HL-60 (cell line): ENCODE data around the gene EBF3.

Experiments
- DNase-seq, 2 experiments: peaks; one replicate each; pipeline ENCODE4 v3.0.0-alpha.2; 2010 to 2020; ENCODE audit warnings: low read depth in 1 of 2, low spot score in 1 of 2
- H3K27ac ChIP-seq: fragments of 250-450 bp; sonication (Bioruptor Pico); replicated peaks from 2 replicates; pipeline ENCODE4 v1.5.1; 2020; ENCODE audit warnings: mild to moderate bottlenecking, moderate library complexity
- H3K27me3 ChIP-seq: fragments of 250-450 bp; sonication (Bioruptor Pico); 2 replicates; pipeline ENCODE4 v1.5.1; 2021; ENCODE audit warnings: mild to moderate bottlenecking, moderate library complexity; ENCODE audit not compliant: insufficient read depth, poor library complexity, severe bottlenecking
- H3K4me3 ChIP-seq: replicated peaks from 2 replicates; pipeline ENCODE4 v1.5.1; 2011; ENCODE audit warnings: mild to moderate bottlenecking, control low read depth, low read length; ENCODE audit not compliant: insufficient read depth
- GABPA ChIP-seq: IDR thresholded peaks from 2 replicates; pipeline ENCODE4 v1.6.1; 2012; ENCODE audit warnings: low read depth
- POLR2AphosphoS5 ChIP-seq: IDR thresholded peaks from 2 replicates; pipeline ENCODE4 v1.6.1; 2012; ENCODE audit warnings: low read depth
- SPI1 ChIP-seq: IDR thresholded peaks from 2 replicates; pipeline ENCODE4 v1.6.1; 2012; ENCODE audit warnings: low read depth, mild to moderate bottlenecking, borderline replicate concordance
- TF ChIP-seq, protein P1 (sequence below): IDR thresholded peaks from one replicate; pipeline ENCODE4 v1.5.1; 2011; ENCODE audit warnings: low read length, control low read depth, inconsistent platforms; ENCODE audit not compliant: insufficient read depth
- TF ChIP-seq, protein P2 (sequence below): IDR thresholded peaks from 2 replicates; pipeline ENCODE4 v1.6.1; 2012; ENCODE audit warnings: low read depth; ENCODE audit not compliant: insufficient replicate concordance

EBF3 gene

GRCh38 chr10:129956876-129957673 is 7.0 kb downstream of the EBF3 start:
- DNase-seq: peak in 1 of 2 experiments; percentile 21
- peak overlapping the region; percentile 33; the same call in 1 of the 2 replicates for H3K27ac ChIP-seq
- H3K4me3 ChIP-seq: no peak overlapping the region
- peaks cover 10% of the 10 kb centered on the region for H3K27me3 ChIP-seq
- TF ChIP-seq SPI1 (no peak), GABPA (no peak), POLR2AphosphoS5 (no peak)
- TF ChIP-seq, protein P1, sequence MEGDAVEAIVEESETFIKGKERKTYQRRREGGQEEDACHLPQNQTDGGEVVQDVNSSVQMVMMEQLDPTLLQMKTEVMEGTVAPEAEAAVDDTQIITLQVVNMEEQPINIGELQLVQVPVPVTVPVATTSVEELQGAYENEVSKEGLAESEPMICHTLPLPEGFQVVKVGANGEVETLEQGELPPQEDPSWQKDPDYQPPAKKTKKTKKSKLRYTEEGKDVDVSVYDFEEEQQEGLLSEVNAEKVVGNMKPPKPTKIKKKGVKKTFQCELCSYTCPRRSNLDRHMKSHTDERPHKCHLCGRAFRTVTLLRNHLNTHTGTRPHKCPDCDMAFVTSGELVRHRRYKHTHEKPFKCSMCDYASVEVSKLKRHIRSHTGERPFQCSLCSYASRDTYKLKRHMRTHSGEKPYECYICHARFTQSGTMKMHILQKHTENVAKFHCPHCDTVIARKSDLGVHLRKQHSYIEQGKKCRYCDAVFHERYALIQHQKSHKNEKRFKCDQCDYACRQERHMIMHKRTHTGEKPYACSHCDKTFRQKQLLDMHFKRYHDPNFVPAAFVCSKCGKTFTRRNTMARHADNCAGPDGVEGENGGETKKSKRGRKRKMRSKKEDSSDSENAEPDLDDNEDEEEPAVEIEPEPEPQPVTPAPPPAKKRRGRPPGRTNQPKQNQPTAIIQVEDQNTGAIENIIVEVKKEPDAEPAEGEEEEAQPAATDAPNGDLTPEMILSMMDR: no peak
- TF ChIP-seq, protein P2, sequence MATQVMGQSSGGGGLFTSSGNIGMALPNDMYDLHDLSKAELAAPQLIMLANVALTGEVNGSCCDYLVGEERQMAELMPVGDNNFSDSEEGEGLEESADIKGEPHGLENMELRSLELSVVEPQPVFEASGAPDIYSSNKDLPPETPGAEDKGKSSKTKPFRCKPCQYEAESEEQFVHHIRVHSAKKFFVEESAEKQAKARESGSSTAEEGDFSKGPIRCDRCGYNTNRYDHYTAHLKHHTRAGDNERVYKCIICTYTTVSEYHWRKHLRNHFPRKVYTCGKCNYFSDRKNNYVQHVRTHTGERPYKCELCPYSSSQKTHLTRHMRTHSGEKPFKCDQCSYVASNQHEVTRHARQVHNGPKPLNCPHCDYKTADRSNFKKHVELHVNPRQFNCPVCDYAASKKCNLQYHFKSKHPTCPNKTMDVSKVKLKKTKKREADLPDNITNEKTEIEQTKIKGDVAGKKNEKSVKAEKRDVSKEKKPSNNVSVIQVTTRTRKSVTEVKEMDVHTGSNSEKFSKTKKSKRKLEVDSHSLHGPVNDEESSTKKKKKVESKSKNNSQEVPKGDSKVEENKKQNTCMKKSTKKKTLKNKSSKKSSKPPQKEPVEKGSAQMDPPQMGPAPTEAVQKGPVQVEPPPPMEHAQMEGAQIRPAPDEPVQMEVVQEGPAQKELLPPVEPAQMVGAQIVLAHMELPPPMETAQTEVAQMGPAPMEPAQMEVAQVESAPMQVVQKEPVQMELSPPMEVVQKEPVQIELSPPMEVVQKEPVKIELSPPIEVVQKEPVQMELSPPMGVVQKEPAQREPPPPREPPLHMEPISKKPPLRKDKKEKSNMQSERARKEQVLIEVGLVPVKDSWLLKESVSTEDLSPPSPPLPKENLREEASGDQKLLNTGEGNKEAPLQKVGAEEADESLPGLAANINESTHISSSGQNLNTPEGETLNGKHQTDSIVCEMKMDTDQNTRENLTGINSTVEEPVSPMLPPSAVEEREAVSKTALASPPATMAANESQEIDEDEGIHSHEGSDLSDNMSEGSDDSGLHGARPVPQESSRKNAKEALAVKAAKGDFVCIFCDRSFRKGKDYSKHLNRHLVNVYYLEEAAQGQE: no peak

DNA sequence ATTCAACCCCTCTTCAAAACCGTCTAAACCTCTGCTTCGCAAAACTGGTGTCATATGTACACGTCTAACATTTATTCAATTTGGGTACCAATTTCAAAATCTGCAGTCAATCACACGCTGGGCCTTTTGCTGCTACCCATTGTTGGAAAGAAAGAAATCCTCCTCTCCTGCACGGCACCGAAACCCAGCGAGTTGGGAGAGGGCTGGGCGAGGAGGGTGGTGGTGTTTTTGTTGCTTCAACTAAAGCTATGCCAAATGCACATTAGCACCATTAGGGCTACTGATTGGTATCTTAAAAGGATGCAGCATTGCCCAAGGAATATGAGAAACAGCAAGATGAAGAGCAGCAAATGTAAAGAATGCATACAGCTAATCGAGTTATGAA is 7.8 kb downstream of the EBF3 start:
- DNase-seq: no peak
- Histone ChIP-seq H3K27ac (no peak overlapping the region), H3K27me3 (peaks cover 8% of the 10 kb centered on the region), H3K4me3 (no peak overlapping the region)
- no peak for TF ChIP-seq SPI1
- TF ChIP-seq, protein P2: no peak
- no peak for TF ChIP-seq GABPA
- TF ChIP-seq, protein P1: no peak
- TF ChIP-seq POLR2AphosphoS5: no peak

DNA sequence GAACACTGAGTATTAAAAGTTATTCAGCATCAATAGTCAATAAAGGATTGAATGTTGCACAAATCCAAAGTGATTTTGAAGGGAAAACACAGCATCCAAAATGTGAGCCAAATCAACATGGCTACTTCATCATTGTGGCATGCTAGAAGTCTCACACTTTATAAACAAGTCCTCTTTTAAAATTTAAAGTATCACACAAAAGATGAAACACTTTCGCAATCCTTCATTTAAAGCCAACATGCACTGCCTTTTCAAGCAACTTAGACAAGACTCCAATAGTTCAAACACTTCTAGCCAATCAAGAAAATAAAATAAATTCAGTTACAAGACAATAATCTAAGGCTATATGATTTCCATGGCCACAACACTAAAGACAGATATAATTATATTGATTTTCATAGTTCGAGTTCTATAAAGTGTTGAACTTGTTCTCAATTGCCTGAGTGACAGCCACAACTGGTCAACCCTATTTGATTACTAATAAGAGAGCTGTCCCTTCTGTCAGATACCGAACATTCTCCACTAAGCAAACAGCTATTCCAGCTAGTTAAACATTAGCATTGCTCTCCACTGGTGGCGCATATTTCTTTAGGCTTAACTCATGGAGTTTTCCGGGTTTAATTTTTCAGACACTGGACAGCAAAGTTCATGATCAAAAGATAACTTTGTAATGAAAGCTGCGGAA is 8.3 kb downstream of the EBF3 start:
- Histone ChIP-seq H3K4me3 (no peak overlapping the region), H3K27ac (no peak overlapping the region), H3K27me3 (peaks cover 8% of the 10 kb centered on the region)
- no peak for TF ChIP-seq SPI1
- TF ChIP-seq, protein P1: no peak
- no peak for TF ChIP-seq GABPA
- no peak for TF ChIP-seq POLR2AphosphoS5
- TF ChIP-seq, protein P2: no peak
- DNase-seq: no peak
